ENCODE results near the gene STXBP6.

STXBP6 gene

DNA sequence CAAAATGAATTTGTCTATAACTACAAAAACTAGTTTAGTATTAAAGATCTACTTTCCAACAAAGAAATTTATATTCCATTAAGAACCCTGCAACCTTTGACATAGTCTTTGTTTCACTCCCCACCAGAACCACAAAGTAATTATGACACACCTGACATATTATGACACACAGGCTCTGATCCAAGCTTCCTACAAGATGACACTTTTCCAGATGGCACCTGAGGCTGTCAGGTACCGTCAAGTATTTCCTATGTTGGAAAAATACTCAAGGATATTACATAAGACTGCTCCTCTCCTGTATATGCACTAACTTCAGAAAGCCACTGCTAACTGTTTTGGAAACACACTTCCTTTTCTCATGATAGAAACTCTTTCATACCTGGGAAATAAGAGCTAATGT is 38.9 kb downstream of the STXBP6 start:
- DNase-seq, result no peak

DNA sequence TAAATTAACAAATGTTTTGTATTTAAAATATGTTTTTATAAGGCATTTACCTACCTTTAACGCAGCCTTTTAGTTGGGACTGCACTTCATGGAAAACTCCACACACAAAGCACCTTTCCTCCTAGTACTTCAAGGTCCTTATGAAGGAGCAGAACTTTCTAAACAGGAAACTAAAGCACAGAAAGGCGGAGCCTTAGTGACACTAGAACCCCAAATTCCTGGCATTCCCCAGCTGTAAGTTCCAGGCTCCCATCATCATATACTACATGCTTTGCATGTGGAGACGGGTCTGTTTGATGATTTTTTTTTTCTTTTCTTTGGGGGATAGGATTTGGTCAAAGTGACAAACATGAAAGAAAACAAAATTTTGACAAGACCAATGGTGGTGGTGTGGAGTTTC is 39.5 kb downstream of the STXBP6 start:
- DNase-seq, result no peak

DNA sequence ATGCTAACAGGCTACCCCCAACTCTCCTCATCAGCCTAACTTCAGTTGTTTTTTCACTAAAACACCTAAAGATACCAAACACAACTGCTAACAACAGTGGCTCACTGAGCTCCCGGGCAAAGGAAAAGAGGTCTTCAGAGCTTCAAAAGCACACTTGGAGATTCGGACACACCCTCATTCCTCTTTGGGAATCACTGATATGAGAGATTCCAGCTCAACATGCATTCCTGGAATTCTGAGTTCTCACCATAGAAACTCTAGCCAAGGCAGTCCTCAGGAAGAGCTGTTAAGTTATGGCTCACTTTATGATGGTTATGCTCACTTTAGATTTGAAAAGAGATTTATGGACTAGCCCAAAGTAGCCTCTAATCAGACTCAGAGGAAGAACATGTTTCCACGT is 40.1 kb downstream of the STXBP6 start:
- no peak for DNase-seq

DNA sequence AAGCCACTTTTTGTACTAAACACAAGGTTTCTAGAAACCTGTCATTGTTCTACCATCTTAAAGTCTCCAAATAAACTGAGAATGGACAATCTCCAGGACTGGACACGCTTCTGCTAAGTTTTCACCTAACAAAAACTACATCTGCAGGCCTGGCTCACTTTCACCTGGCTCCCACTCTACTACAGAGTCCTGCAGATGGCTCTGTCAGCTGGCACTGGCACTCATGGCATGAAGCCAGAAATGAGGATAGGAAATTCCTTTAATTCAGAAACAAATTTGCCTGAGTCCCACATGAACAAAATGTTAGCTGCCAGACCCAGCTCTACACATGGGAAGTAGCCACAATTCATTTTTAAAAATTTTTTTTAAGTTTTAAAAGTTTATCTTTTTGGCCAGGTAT is 42.1 kb downstream of the STXBP6 start:
- DNase-seq, result no peak

DNA sequence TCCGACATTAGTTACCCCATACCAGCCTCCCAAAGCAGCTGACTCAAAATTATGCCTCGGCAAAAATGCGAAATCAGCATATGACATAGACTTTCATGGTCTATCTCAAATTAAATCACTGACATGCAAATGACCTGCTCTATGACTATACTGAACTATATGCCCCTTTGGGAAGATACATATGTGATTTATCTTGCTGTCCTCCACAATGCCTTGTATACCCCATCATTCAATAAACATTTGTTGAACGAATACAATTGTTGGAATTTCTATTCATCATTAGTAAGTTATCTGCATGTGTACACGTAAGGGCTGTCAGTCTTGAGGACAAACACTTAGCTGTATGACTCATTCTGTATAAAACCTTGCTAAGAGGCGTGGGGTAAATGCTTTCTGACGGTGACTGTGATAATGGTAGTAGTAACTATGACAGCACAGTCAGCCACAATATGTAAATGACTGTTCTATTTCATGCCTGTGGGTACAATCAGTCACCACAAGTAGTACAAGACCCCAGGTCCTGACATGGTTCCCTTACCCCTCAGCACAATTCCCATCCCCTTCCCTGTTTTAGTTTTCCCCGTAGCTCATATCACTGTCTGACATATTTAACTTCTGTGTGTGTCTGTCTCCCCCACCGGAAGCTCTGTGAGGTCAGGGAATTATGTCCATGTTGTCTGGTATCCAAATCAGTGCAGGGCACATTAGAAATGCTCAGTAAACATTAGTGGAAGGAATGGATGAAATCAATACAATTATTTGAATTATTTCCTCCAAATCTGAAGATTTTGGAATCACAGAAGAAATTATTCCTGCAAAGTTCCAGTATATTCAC is 42.8 kb downstream of the STXBP6 start:
- DNase-seq, result no peak

DNA sequence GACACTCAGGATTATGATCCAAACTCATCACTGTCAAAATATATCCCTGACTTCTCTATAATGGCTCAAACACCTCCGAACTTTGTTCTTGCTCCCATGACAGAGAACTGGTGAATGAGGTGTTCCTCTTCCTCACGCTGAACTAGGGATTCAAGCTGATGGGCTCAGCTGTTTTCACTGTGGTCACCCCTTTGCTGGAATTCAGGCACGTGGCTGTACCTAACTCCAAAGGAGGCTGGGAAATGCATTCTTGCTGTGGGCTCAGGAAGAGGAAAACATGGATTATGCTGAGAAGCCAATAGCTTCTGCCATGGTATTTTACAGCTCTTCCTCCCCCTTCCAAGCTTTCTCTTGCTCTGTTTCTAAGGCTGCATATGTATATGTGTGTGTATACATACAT is 43.9 kb downstream of the STXBP6 start:
- DNase-seq, result no peak

DNA sequence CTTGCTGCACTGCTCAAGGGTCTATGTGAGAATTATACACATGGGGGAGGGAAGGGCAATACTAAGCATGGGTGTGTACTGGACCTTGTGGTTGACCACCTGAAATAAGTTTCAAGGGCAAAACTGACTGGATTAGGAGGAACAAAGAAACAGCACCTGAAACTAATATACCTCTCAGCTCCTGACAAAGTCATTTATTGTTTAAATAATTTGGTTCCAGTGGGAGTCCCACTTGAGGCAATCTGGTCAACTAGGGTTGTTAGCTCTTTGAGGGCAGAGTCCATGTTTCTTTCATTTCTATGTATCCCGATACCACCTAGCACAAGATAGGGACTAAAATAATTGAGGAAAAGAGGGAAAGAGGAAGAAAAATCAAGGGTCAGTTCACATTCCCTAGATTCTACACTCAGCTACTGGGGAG is 45.5 kb downstream of the STXBP6 start:
- DNase-seq, result no peak

DNA sequence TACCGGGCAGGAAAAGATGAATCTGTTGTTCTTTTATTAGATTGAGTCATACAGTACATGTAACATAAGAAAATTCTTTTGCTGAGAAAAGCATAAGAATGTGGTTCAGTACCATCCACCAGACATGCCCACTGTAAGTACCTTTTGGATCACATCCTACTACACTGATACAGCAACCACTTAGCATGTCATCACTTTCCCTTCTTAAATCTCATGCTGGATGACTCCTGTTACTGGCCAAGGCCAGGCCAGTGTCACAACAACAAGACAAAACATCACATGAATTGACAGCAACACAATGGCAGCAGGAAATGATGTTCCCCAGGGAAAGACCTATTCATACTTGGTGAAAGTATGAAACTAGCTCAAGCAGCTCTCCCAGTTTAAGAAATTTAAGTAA is 46.4 kb downstream of the STXBP6 start:
- DNase-seq, result no peak

DNA sequence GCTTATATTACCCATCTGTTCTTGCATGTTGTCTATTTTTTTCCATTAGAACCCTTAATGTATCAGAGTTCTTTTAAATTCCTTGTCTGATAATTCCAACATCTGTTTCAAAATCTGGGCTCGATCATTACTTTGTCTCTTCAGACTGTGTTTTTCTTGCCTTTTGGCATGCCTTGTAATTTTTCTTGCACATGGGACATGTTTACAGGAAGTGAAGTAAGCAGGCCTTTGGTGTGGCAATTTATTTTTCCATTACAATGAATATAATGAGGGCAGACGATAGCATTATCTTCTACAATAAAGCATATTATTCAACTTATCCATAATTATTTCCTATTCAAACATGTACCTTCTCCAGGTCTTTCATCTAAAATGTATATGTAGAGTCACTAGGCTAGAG is 48.3 kb downstream of the STXBP6 start:
- no peak for DNase-seq

DNA sequence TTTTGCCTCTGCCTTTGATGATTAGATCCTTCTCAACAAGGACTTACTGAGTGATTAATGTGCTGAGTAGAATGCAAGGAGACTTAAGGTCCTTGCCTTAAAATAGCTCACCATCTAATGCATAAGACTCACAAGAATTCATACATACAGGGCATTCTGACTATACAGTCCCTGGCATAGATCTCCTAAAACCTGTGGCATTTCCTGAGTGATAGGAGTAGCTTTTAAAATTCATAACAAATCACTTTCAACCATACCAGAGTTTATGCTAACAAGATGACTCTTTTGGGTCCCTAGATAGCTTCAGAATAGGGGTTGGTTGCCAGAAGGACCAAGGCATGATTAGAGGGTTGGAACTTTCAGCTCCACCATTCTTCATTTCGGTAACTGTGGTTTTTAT is 48.8 kb downstream of the STXBP6 start:
- no peak for DNase-seq

DNA sequence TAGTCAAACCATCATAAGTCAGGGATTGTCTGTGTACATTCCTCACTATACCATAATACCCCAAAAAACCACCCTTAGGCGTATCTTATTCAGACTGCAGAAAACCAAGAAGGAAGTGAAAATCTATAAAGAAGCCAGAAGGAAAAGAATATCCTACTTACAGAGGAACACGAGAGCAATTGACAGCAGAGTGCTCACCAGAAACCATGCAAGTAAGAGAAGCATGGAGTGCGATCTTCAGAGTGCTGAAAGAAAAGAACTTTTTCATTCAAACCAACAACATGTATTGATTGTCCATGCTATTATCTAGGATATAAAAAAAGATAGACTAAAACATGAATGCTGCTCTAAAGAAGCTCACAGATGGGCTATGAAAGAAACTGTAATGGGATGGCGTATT is 50.8 kb downstream of the STXBP6 start:
- DNase-seq, result no peak

DNA sequence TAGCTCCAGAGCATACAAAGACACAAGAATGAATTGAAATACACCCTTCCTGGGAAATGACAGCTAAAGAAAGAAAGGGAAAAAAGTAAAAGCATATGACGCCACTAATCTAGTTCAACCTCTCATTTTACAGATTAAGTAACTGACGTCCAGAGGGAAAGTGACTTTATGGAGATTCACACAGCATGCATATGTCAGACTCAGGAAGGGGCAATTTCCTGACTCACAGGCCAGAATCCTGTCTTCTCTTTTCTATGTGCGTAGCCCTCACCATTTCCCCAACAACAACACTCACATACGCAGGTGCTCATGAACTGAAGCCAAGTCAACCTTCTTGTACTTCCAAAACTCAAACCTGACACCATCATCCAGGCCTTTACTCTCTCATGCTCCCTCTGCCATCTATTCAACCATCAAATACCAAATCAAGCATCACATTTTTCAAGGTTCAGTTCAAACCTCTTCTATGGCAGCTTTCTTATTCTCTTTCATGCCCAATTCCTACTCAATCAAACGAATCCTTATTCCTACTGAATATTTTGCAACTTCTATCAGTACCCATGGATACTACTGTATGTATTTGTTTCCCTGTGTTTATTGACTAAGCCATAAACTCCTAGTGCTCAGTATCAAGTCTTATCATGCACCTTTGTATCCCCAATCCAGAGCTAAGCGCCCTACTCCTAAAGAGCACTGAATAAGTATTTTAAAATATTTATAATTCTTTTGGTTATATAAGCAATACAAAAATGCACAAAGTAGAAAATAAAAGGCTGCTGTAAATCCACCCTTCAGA is 52.8 kb downstream of the STXBP6 start:
- DNase-seq, result no peak

DNA sequence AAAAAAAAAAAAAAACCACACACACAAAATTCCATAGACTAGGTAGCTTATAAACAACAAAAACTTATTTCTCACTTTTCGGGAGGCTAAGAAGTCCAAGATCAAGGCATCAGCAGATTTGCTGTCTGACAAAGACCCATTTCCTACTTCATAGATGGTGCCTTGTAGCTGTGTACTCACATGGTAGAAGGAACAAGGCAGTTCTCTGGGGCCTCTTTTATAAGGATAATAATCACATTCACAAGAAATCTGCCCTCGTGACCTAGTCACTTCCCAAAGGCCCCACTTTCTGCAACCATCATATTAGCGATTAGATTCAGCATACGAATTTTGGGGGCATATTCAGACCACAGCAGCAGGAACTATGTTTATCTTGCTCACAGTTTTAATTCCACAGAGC is 54.9 kb downstream of the STXBP6 start:
- no peak for DNase-seq

DNA sequence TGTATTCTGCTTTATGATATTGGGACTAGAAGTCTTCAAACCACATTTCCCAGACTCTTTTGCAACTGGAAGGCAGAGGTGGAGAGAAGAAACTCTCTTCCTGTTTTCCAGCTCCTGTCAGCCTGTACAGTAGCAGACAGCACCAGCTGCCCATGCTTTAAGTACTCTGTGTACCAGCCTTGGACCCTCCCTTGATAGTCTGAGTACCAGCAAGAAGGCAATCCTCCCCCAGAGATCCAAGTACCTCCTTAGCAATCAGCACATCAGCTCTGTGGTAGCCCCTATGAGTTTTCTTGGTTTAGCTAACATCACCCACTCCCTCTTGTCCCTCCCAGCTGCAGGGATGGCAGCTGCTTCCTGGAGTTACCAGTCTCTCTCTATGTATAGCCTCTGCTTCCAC is 56.3 kb downstream of the STXBP6 start:
- DNase-seq, result no peak

DNA sequence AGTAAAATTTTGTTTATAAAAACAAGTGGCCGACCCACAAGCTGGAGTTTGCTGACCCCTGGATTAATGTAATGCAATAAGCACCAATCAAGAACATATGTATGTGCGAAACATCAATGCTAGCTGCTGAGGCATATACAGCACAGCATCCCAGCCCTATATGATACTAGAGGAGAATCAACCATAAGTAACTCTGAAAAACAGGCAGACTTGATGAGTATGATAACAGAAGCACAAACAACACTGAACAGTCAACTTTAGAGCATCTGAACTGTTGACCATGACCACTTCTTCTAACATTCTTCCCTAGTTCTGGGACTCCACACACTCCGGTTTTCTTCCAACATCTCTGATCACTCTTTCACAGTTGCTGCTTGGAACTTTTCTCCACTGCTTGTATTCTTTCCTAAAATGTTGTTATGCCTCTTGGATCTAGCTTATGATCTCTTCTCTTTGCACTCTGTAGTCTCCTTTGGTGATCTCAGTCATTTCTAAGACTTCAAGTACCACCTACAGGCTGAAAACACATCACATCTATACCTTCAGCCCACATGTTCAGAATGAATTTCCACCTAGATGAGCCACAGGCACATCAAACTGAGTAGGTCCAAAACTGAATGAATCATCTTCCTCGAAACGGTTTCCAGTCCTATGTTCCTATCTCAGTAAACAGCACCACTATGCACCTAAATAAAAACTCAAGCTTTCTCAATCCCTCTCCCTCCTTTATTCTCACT is 57.2 kb downstream of the STXBP6 start:
- DNase-seq, result no peak

DNA sequence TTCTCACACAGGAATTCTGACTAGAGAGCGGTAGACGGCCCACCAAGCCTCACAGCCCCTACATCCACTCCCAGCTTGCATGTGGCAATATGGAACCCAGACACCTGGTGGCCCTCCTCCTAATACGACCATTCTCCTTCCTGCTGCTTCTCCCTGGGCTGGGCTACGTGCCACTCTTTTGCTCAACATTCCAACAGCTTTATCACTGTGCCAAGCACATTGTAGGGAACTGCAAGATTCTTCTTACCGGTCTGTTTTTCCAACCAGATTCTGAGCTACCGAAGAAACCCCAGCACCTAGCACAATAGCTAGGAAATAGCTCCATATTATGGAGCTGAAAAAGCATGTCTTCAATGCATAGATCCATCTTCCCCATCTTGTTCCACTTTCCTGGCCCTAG is 58.1 kb downstream of the STXBP6 start:
- DNase-seq, result no peak

DNA sequence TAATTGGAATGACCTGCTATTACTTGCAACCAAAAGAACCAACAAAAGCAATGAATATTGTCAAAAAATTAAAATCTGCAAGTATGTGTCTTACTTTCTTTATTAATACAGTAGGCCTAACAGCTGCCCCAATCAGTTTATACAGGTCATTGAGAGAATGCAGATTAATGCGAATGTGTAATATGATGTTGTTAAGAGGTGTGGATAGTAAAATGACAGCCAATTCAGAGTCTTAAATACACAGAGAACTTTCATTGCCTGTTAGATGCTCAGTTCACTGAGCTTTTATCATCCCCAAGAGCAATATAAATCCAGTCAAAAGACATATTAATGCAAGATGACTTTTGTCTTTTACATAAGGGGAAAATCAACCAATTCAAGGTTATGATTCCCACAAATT is 58.7 kb downstream of the STXBP6 start:
- no peak for DNase-seq

DNA sequence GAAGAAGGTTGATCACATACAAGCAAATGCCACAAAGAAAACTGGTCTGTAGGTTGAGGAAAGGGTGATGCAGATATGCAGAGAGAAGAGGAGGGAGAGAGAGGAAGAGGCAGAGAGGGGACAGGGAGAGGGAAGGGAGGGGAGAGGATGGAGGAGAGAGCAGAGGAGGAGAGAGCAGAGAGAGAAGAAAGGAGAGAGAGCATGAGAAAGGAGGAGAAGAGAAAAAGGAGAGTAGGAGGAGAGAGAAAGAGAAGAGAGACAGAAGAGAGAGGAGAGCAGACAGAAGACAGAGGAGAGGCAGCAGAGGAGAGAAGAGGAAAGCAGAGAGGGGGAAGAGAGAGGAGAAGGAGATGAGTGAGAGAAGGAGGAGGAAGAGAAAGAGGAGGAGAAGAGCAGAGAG is 59.2 kb downstream of the STXBP6 start:
- no peak for DNase-seq

DNA sequence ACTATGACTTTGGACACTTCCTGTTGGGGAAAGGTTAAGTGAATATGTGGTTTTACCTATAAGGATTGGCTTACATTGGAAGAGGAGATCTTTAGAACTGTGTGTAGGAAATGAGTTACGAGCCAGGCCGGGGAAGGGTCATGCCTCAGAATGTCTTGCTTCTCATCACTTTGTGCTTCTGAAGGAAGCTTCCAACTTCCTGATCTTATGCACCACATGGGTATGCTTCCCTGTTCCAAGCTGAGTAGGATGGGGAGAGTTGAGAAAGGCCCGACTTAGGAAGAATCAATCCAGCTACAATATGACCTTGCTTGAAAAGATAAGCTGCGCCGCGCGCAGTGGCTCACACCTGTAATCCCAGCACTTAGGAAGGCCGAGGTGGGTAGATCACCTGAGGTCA is 59.9 kb downstream of the STXBP6 start:
- DNase-seq, result no peak

DNA sequence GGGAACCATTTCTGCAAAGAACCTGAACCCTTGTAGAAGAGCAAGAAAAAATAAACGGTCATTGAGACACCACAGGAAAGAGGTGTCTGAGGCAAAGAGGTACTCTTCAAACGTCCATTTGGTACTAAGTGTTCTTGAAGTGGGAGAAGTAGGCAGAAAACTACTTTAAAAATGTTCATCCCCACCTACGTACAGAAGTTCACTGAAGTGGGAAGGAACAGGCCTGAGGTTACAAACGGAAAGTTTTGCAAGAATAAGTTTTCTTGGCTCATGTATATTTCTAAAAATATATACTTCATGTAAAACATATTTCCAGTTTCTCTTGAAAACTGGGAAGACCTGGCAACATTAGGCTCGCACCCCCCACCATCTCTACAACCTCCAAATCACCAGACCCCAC is 61.2 kb downstream of the STXBP6 start:
- DNase-seq, result no peak

DNA sequence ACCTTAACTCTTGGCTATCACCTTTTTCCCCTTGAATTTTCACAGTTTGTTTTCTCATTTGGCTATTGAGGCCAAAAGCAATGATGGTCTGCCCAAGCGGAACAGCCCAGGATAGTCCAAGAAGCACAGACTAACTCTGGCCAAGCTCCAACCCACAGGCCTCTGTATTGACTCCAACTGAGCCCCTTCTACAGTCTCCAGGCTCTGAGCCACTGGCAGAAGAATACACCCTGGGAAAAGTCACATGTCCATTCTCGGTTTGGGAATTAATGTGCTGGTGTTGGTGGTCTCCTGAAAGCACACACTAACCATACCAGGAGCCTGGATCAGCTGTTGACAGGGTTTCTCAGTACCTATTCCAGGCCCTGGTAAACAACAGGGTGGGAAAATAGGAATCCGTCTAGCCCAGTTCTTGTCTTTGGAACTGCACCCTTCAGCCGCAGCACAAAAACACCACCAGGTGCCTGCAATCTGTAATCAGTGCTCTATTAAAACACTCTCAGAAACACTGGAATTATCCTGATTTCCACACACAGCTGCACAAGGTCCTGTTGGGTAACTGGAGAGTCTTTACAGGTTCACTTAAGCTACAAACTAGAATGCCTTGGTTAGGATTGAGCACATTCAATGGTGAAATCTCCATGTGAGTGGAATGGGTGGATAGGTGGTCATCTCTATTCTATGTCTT is 63.6 kb downstream of the STXBP6 start:
- no peak for DNase-seq

DNA sequence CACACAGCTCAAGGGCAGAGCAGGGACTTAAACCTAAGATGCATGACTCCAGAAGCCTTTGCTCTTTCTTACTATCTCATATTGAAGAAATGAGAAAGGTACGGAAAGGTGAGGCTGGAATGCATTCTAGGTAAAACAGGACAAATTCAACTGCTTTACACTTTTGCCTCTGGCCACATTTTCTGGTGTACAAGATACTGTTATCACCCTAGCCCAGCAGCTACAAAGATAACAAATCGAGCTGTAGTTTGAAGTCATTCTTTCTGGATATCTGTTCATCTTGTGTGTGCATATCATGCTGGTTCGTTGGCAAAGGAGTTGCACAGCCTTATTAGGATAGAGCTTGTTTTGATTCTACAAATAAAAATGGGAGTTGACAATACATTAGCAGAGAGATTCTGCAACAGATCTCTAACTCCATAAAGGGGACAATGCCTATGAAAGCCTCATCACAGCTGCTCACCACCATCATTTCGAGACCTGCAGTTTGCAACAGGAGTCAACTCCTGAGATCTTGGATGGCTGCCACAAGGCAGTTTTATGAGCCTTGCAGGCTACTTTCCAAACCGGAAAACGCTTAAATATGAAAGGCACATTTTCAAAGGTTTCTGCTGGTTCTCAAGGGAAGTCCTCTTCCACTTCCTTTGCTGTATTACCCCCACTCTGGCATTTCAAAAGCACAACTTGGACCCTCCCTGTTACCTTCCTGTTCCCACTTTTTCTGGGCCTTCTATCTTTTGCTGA is 64.9 kb downstream of the STXBP6 start:
- no peak for DNase-seq
